LNCAP (cell line): ENCODE measurements around the gene APOA4.

Experiments
- TF ChIP-seq, protein P1 (sequence below): fragments of 450-650 bp; IDR thresholded peaks from 2 replicates; pipeline ENCODE4 v1.5.1; 2017; ENCODE audit warnings: mild to moderate bottlenecking

The APOA4 gene

DNA sequence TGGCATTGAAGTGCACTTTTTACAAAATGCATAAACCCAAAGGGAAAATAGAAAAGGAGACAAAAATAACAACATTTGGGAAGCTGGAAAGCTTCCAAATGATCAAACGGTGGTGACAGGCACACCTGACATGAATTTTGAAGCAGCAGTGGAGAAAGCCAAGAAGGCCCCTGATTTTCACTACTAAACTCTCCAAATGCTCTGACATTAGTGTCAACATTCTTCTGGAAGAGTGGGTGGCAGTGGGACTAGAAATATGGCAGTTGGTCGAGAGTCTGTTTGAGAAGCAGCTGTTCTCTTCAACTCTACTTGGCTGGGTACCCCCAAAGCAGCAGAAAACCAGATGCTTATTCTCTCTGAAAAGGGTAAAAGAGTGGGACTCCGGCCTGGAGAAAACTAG, 19.1 kb downstream of the APOA4 start:
- TF ChIP-seq, protein P1, sequence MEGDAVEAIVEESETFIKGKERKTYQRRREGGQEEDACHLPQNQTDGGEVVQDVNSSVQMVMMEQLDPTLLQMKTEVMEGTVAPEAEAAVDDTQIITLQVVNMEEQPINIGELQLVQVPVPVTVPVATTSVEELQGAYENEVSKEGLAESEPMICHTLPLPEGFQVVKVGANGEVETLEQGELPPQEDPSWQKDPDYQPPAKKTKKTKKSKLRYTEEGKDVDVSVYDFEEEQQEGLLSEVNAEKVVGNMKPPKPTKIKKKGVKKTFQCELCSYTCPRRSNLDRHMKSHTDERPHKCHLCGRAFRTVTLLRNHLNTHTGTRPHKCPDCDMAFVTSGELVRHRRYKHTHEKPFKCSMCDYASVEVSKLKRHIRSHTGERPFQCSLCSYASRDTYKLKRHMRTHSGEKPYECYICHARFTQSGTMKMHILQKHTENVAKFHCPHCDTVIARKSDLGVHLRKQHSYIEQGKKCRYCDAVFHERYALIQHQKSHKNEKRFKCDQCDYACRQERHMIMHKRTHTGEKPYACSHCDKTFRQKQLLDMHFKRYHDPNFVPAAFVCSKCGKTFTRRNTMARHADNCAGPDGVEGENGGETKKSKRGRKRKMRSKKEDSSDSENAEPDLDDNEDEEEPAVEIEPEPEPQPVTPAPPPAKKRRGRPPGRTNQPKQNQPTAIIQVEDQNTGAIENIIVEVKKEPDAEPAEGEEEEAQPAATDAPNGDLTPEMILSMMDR = no peak

DNA sequence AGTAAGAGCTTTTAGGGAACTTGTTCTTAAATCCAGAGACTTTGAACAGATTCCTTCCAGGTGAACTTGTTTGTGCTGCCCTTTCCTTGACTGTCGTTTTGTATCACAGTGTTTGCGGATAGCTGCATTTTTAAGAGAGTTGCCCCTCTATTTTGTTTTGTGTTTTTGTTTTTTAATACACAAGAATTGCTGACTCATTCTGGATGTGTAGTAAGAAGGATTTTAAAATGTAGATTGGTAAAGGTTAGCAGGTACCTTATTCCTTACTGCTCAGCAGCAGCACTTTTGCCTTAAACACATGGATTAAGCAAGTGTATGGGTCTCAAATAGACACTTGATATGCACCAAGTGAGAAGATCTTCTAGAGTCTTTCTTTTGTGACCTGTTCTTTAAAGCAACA, 22.5 kb downstream of the APOA4 start:
- TF ChIP-seq, protein P1 = no peak

DNA sequence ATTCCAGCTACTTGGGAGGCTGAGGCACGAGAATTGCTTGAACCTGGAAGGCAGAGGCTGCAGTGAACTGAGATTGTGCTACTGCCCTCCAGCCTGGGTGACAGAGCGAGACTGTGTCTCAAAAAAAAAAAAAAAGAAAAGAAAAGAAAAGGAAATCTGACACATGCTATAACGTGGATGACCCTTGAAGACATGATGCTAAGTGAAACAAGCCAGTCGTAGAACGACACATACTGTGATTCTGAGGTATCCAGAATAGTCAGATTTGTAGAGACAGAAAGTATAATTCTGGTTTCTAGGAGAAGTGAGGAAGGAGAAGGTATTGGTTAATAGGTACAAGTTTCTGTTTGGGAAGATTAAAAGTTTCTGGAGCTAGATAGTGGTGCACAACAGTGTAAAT, 24.7 kb downstream of the APOA4 start:
- TF ChIP-seq, protein P1 = no peak

DNA sequence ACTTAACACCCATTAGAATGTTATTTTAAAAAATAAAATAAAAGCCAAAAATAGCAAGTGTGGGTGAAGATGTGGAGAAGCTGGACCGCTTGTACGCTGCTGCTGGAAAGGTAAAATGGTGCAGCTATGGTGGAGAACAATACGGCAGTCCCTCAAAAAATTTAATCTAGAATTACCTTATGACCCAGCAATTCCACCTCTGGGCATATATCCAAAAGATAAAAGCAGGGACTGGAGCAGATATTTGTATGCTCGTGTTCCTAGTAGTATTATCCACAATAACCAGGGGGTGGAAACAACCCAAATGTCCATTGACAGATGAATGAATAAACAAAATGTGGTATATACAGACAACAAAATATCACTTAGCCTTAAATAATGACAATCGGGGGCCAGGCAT, 25.3 kb downstream of the APOA4 start:
- TF ChIP-seq, protein P1 = no peak

DNA sequence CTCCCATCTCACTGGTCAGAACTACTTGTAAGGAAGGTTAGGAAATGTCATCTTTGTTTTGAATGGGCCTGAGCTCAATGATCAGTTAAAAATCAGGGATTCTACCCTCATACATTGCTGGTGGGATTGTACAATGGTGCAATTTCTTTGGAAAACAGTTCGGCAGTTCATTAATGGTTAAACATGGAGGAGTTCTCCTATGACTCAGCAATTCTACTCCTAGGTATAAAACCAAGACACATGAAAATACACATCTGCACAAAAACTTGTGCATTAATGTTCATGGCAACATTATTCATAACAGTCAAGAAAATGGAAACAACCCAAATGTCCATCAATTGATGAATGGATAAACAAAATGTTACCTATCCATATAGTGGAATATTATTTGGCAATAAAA, 26.6 kb downstream of the APOA4 start:
- TF ChIP-seq, protein P1 = no peak

DNA sequence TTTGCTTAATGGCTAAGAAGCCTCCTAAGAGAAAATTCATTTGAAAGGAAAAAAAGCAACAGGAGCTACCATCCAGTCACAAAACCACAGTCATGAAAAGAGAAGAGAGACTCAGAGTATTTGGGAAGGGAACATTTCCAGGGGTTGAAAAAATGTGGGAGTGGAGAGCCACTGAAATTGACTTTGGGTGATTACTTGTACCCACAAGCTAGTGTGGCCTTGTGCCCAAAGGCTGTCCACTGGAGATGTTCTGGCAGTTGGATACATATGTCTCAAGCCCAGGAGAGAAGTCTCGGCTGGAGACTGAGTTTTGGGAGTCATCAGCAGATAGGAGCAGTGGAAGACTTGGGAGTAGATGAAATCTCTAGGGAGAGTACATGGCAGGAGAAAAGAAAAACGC, 28.3 kb downstream of the APOA4 start:
- TF ChIP-seq, protein P1 = no peak

DNA sequence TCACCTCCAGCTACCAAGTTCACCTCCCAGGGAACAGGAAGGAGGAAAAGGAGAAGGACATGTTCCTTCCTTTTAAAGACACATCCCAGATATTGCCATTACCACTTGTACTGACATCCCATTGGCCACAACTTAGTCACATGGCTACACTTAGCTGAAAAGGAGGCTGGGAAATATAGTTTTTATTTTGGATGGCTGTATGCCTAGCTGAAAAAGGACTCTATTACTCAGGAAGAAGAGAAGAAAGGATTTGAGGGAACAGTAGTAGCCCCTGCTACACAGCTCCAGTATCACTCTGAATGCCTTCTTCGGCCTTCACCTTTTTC, 29.4 kb downstream of the APOA4 start:
- TF ChIP-seq, protein P1 = no peak
